Right lung (tissue), 5 donors: Measurements from ENCODE around the gene HEY2. TPM values are rescaled to one million over a fixed set of nuclear protein-coding genes. Genes with fewer than 3 reads are reported as not detected.
"Not testable (repeated sequence)": the region's sequence is repeated elsewhere in the genome, so short reads cannot be mapped to it uniquely, and the experiment has no call there.

Experiments
- DNase-seq, 2 donors: peaks; one replicate each; pipeline ENCODE4 v3.0.0-alpha.2; 2013
- polyA plus RNA-seq, 5 donors: library from polyadenylated mRNA; unstranded; fragments of 120-200 nt; gene quantifications; one replicate each; pipeline versions ENCODE4 v1.2.1 to v1.2.3, GENCODE V29; 2013; ENCODE audit warnings: inconsistent platforms in 1 of 5, low replicate concordance in 1 of 5; ENCODE audit not compliant: insufficient read length in 5 of 5, insufficient read depth in 1 of 5

HEY2 gene
- polyA plus RNA-seq, 5 donors, result 0.94 to 2.2 (median 1.3) TPM

- no peak for DNase-seq
Observed at GRCh38 chr6:125793863-125794262, 44.4 kb downstream of the HEY2 start.

- DNase-seq, result no peak
Observed at GRCh38 chr6:125794342-125795137, 45.1 kb downstream of the HEY2 start.

GRCh38 chr6:125795301-125795700 lies 45.9 kb downstream of the HEY2 start:
- DNase-seq, result no peak

- no peak for DNase-seq
Observed at GRCh38 chr6:125797120-125797885, 47.9 kb downstream of the HEY2 start.

GRCh38 chr6:125797886-125798444 lies 48.5 kb downstream of the HEY2 start:
- DNase-seq, result no peak

- DNase-seq, result no peak
Observed at GRCh38 chr6:125798734-125799508, 49.5 kb downstream of the HEY2 start.

GRCh38 chr6:125802383-125802782 lies 53.0 kb downstream of the HEY2 start:
- no peak for DNase-seq

- DNase-seq, result no peak
Observed at GRCh38 chr6:125802943-125803377, 53.5 kb downstream of the HEY2 start.

- DNase-seq, result no peak
Observed at GRCh38 chr6:125804264-125804663, 54.8 kb downstream of the HEY2 start.

GRCh38 chr6:125804866-125805425 lies 55.5 kb downstream of the HEY2 start:
- DNase-seq, result not testable (repeated sequence)

- no peak for DNase-seq
Observed at GRCh38 chr6:125806813-125807212, 57.4 kb downstream of the HEY2 start.

- no peak for DNase-seq
Observed at GRCh38 chr6:125807293-125807692, 57.9 kb downstream of the HEY2 start.

GRCh38 chr6:125808060-125808459 lies 58.6 kb downstream of the HEY2 start:
- no peak for DNase-seq

GRCh38 chr6:125808591-125808990 lies 59.2 kb downstream of the HEY2 start:
- no peak for DNase-seq

- no peak for DNase-seq
Observed at GRCh38 chr6:125809570-125810170, 60.2 kb downstream of the HEY2 start.

GRCh38 chr6:125810445-125810844 lies 61.0 kb downstream of the HEY2 start:
- no peak for DNase-seq

Other genes with a start within 250 kb of the HEY2 start
- gene NCOA7, start 41.3 kb downstream of the HEY2 start, polyA plus RNA-seq, result 10 to 100 TPM; 14.1 to 20.5 (median 20.0) TPM
- 10 to 100 TPM; 22.3 to 28.1 (median 23.3) TPM for gene HINT3, start 207.1 kb downstream of the HEY2 start, polyA plus RNA-seq
- gene TRMT11, start 236.9 kb downstream of the HEY2 start, polyA plus RNA-seq, result 10 to 100 TPM; 23.3 to 34.3 (median 28.3) TPM